ENCODE measurements around the gene TMSB10. TPM values are rescaled to one million over a fixed set of nuclear protein-coding genes. Genes with fewer than 3 reads are reported as not detected.
A peak's percentile ranks its signal among the peaks of the same experiment; 100 is the strongest.
"Not testable (repeated sequence)": the region's sequence is repeated elsewhere in the genome, so short reads cannot be mapped to it uniquely, and the experiment has no call there.

The TMSB10 gene
- total RNA-seq, 1 donor: 3,268 TPM

DNA sequence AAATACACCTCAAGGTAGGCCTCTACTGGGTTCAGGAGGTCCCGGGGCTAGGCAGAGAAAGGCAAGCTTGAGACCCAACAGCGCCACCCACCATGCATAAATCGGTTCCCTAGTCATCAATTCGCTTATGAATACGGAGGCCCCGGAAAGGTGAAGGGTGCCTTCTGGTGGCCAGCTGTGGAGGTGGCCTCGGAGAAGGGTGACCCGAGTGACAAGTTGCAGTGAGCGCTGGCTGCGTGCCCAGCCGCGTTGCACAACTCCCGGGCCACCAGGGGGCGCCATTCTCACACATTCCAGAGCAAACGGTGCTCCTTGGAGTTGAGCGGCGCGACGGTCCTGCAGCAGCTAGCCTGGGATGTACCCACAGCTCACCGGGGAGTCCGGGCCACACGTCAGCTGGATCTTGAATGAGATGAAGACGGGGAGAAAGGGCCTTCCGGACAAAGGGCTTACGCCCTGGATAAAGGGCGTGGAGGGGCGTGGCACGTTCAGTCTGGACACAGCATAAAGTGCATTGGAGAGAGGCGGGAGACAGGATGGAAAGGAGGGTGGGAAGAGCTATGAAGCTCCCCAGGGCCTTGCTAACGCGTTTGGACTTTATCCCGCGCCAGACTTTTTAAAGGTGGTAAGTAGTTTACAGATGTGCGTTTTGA lies 20.4 kb downstream of the TMSB10 start:
- Histone ChIP-seq H3K9me3 (ENCODE audit: low read depth, low read length) (no peaks in the 10 kb centered on the region), H3K4me3 (ENCODE audit: low read length) (peak overlapping the region; percentile 37), H3K4me1 (ENCODE audit: insufficient read depth, low read length) (peaks cover 37% of the 10 kb centered on the region), H3K27me3 (ENCODE audit: insufficient read depth, low read length) (no peaks in the 10 kb centered on the region)

DNA sequence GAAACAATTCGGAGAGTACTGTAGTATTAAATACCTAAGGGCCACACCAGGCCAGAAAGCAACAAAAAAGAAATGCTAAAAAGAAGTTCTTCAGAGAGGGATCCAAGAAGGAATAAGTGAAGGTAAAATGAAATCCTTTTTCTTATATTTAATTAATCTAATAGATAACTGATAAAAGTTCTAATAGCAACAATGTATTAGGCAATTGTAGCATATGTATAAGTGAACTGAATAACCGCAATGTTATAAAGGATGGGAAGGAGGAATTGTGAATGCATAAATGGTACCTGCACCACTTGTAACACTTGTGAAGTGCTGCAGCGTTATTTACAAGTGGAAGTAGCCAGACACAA lies 21.8 kb downstream of the TMSB10 start:
- H3K9me3 ChIP-seq (ENCODE audit: low read depth, low read length): no peaks in the 10 kb centered on the region
- H3K27me3 ChIP-seq (ENCODE audit: insufficient read depth, low read length): no peaks in the 10 kb centered on the region
- peaks cover 37% of the 10 kb centered on the region for H3K4me1 ChIP-seq (ENCODE audit: insufficient read depth, low read length)
- H3K4me3 ChIP-seq (ENCODE audit: low read length): no peak overlapping the region

DNA sequence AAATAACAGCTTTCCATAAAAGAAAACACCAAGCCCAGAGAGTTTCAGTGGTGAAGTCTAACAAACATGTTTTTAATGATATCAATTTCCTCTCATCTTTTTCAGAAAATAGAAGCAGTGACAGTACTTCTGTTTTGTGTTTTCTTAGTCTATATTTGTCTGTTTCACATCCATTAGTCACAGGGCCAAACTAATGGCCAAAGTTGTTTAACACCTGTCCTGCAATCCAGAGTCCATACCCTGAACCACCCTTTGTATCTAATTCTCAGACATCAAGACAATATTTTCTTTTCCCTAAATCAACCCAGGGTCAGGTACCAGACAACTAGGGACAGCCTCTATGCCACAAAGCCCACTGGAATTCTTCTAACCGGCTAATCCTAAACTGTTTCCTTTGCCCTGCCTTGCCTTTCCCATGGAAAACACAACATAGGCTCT lies 25.9 kb downstream of the TMSB10 start:
- no peaks in the 10 kb centered on the region for H3K27me3 ChIP-seq (ENCODE audit: insufficient read depth, low read length)
- H3K4me1 ChIP-seq (ENCODE audit: insufficient read depth, low read length): peaks cover 7% of the 10 kb centered on the region
- no peaks in the 10 kb centered on the region for H3K9me3 ChIP-seq (ENCODE audit: low read depth, low read length)
- no peak overlapping the region for H3K4me3 ChIP-seq (ENCODE audit: low read length)

- Histone ChIP-seq H3K27me3 (ENCODE audit: insufficient read depth, low read length) (no peaks in the 10 kb centered on the region), H3K4me1 (ENCODE audit: insufficient read depth, low read length) (peaks cover 53% of the 10 kb centered on the region), H3K4me3 (ENCODE audit: low read length) (no peak overlapping the region), H3K9me3 (ENCODE audit: low read depth, low read length) (no peaks in the 10 kb centered on the region)
Measured at GRCh38 chr2:84938194-84938879, 32.9 kb downstream of the TMSB10 start.

DNA sequence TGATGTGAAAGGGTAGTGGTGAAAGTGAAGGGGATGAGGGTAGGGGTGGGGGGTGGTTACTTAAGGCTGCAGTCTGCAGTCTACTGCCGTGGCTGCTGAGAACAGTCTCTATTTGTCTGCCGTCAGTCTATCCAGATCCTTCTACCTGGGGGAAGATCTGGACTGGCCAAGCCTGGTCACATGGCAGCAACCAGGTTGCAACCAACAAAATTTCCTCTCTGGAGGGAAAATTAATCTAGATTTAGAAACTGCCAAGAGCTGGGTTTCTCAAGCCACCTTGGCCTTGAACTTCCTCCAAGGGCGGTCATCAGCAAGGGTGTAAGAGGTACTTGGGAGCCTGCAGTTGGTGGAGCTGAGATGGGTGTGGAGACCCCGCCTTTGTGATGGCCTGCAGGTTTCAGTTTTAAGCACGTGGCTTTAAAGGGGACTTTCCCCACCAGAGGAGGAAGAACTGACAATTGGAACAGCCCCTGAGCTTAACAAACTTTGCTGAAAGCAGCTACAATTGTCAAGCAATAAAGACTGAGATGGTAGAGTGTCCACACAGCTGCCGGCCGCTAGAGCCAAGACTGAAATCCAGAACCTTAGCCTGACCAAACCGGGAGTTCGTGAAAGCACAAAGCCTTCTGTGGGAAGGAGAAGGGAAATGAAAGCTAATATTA lies 34.1 kb downstream of the TMSB10 start:
- no peaks in the 10 kb centered on the region for H3K9me3 ChIP-seq (ENCODE audit: low read depth, low read length)
- peaks cover 54% of the 10 kb centered on the region for H3K4me1 ChIP-seq (ENCODE audit: insufficient read depth, low read length)
- H3K27me3 ChIP-seq (ENCODE audit: insufficient read depth, low read length): no peaks in the 10 kb centered on the region
- H3K4me3 ChIP-seq (ENCODE audit: low read length): peak overlapping the region; percentile 0

- Histone ChIP-seq H3K9me3 (ENCODE audit: low read depth, low read length) (no peaks in the 10 kb centered on the region), H3K4me1 (ENCODE audit: insufficient read depth, low read length) (peaks cover 56% of the 10 kb centered on the region), H3K4me3 (ENCODE audit: low read length) (no peak overlapping the region), H3K27me3 (ENCODE audit: insufficient read depth, low read length) (no peaks in the 10 kb centered on the region)
Measured at GRCh38 chr2:84940088-84940470, 34.6 kb downstream of the TMSB10 start.

GRCh38 chr2:84940831-84941412 lies 35.5 kb downstream of the TMSB10 start:
- Histone ChIP-seq H3K27me3 (ENCODE audit: insufficient read depth, low read length) (no peaks in the 10 kb centered on the region), H3K9me3 (ENCODE audit: low read depth, low read length) (no peaks in the 10 kb centered on the region), H3K4me1 (ENCODE audit: insufficient read depth, low read length) (peaks cover 64% of the 10 kb centered on the region), H3K4me3 (ENCODE audit: low read length) (no peak overlapping the region)

DNA sequence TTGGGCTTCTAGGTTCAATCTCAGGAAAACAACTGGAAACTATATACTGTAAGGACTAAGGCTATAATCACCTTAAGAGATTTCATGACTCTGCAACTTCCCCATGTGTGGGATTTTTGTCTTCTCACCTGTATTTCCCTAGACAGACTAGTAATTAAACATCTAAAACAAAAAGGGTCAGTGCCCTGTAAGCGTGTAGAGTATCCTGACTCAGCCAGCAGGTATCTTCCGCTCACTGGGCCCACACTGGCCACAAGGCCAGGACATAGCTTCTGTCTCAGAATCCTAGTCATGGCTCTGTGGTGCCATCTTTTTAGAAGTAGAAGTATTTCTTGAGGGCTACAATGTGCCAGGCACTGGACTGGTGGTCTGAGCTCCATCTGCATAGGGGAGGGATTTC lies 36.7 kb downstream of the TMSB10 start:
- H3K4me1 ChIP-seq (ENCODE audit: insufficient read depth, low read length): peaks cover 75% of the 10 kb centered on the region
- no peak overlapping the region for H3K4me3 ChIP-seq (ENCODE audit: low read length)
- no peaks in the 10 kb centered on the region for H3K9me3 ChIP-seq (ENCODE audit: low read depth, low read length)
- H3K27me3 ChIP-seq (ENCODE audit: insufficient read depth, low read length): no peaks in the 10 kb centered on the region

- peaks cover 74% of the 10 kb centered on the region for H3K4me1 ChIP-seq (ENCODE audit: insufficient read depth, low read length)
- H3K9me3 ChIP-seq (ENCODE audit: low read depth, low read length): no peaks in the 10 kb centered on the region
- no peak overlapping the region for H3K4me3 ChIP-seq (ENCODE audit: low read length)
- H3K27me3 ChIP-seq (ENCODE audit: insufficient read depth, low read length): no peaks in the 10 kb centered on the region
Measured at GRCh38 chr2:84942964-84943421, 37.5 kb downstream of the TMSB10 start.

DNA sequence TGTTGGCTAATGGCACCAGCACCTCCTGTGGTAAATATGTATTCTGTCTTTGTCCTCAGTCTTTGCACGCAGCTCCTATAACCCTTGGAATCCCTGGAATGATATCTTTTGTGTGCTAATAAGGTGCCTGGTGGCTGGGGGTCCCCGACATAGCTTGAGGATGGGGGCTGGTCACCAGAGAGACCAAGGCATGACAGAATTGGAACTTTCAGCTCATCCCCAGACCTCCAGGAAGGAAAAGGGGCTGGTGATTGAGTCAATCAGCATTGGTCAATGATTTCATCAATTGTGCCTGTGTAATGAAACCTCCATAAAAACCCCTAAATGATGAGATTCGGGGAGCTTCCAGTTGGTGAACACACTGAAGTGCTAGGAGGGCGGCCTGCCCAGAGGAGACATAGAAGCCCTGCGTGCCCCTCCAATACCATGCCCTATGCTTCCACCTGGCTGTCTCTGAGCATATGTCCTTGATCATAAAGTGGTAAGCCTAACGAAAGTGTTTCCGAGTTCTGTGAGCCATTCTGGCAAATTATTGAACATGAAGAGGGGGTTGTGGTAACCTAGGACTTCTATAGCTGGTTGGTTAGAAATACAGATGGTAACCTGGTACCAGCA lies 38.9 kb downstream of the TMSB10 start:
- Histone ChIP-seq H3K4me1 (ENCODE audit: insufficient read depth, low read length) (peaks cover 60% of the 10 kb centered on the region), H3K4me3 (ENCODE audit: low read length) (no peak overlapping the region), H3K9me3 (ENCODE audit: low read depth, low read length) (no peaks in the 10 kb centered on the region), H3K27me3 (ENCODE audit: insufficient read depth, low read length) (no peaks in the 10 kb centered on the region)

DNA sequence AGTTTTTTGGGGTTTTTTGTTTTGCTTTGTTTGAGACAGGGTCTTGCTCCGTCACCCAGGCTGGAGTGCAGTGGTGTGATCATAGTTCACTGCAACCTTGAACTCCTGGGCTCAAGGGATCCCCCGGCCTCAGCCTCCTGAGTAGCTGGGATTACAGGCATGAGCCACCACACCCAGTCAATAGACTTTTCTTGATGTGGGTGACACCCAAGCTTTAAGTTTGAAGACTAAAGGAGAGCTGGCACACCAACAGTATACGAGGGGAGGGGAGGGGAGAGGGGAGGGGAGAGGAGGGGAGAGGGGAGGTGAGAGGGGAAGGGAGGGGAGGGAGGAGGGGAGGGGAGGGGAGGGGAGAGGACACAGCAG lies 40.4 kb downstream of the TMSB10 start:
- H3K4me3 ChIP-seq (ENCODE audit: low read length); H3K27me3 ChIP-seq (ENCODE audit: insufficient read depth, low read length); H3K9me3 ChIP-seq (ENCODE audit: low read depth, low read length): not testable (repeated sequence)
- peaks cover 46% of the 10 kb centered on the region for H3K4me1 ChIP-seq (ENCODE audit: insufficient read depth, low read length)

- Histone ChIP-seq H3K27me3 (ENCODE audit: insufficient read depth, low read length) (no peaks in the 10 kb centered on the region), H3K4me3 (ENCODE audit: low read length) (no peak overlapping the region), H3K4me1 (ENCODE audit: insufficient read depth, low read length) (peaks cover 40% of the 10 kb centered on the region), H3K9me3 (ENCODE audit: low read depth, low read length) (no peaks in the 10 kb centered on the region)
Measured at GRCh38 chr2:84946204-84947009, 41.0 kb downstream of the TMSB10 start.

- Histone ChIP-seq H3K4me1 (ENCODE audit: insufficient read depth, low read length) (peaks cover 34% of the 10 kb centered on the region), H3K4me3 (ENCODE audit: low read length) (no peak overlapping the region), H3K27me3 (ENCODE audit: insufficient read depth, low read length) (no peaks in the 10 kb centered on the region), H3K9me3 (ENCODE audit: low read depth, low read length) (no peaks in the 10 kb centered on the region)
Measured at GRCh38 chr2:84947010-84947593, 41.6 kb downstream of the TMSB10 start.

- Histone ChIP-seq H3K4me1 (ENCODE audit: insufficient read depth, low read length) (no peaks in the 10 kb centered on the region), H3K9me3 (ENCODE audit: low read depth, low read length) (no peaks in the 10 kb centered on the region), H3K27me3 (ENCODE audit: insufficient read depth, low read length) (no peaks in the 10 kb centered on the region), H3K4me3 (ENCODE audit: low read length) (no peak overlapping the region)
Measured at GRCh38 chr2:84953535-84953934, 48.1 kb downstream of the TMSB10 start.
